HG03196 (cell line): ENCODE data around the gene ZBP1.

ENCODE experiments used
- ATAC-seq: cut with Tn5 transposase; IDR thresholded peaks from one replicate; pipeline ENCODE4 v1.9.1; 2021; ENCODE audit not compliant: unreplicated experiment

Gene ZBP1

DNA sequence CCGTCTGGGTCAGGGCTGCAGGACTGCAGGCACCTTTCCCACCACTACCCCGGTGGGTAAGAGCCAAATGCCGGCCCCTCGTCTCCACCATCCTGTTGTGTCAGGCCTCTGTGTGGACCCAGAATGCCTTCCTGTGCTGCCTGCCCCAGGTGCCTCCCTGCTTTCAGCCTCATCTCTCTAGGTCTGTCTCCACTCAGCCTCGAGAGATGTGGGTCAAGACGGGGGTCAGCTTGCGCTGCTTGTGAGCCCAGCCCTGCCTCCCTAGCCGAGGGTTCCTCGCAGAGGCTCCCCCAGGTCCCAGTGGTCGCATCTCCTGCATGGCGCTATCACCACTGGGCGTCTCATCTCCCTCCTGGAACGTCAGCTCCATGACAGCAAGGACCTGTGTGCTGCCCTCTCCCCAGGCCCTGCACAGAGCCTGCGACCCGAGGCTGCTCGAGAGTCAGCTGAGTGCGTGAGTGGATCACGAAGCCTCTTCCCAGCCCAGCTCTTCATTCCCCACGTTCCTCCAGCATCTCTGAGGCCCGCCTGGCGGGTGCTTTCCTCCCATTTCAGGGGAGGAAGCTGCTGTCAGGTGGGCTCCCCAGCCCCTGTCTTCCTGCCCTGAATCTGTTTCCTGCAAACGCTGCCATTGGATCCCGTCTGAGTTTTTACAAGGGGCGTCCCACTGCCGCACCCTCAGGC, 38.7 kb upstream of the ZBP1 start:
- ATAC-seq, result no peak

GRCh38 chr20:57658447-57658832, 38.2 kb upstream of the ZBP1 start:
- ATAC-seq, result no peak

- no peak for ATAC-seq
These were observed 37.6 kb upstream of the ZBP1 start for GRCh38 chr20:57657535-57658446.

- ATAC-seq, result no peak
These were observed 36.8 kb upstream of the ZBP1 start for GRCh38 chr20:57656821-57657534.

DNA sequence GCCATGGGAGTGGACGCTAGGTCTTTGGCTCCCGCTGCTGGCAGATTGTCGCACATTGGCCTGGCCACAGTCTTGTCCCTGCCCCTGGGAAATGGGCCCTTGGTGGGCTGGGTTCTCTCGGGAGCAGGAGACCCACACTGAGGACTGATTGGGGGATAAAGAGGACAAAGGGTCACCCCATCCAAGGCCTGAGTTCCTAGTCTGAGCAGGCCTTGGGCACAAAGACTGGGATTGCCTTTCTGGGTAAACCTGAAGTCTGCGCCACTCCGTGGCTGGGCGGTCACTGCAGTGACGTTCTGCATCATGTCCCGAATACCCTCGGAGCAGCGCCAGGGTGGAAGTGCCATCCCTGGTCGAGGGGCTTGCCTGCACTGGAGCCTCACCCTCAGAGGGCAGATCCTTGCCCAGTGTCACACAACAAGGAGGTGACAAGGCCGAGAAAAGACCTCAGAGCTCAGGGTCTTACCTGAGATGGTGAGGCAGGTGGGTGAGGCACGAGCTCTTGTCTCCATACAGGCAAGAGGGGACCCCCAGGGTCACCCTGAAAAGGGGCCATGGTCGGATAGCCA, 36.1 kb upstream of the ZBP1 start:
- no peak for ATAC-seq

DNA sequence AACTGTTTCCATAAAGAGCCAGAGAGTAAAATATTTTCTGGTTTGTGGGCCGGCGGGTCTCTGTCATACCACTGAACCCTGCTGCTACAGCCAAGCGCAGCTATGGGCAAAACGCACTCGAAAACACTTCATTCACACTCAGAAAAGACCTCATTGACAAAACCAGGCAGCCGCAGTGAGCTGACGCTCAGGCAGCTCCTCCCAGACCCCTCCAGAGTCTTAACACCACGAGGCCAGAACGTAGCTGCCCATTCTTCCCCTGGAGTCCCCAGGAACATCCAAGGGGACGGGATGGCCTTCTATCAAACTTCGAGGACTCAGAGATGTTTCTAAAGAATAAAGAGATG, 35.6 kb upstream of the ZBP1 start:
- ATAC-seq, result no peak

DNA sequence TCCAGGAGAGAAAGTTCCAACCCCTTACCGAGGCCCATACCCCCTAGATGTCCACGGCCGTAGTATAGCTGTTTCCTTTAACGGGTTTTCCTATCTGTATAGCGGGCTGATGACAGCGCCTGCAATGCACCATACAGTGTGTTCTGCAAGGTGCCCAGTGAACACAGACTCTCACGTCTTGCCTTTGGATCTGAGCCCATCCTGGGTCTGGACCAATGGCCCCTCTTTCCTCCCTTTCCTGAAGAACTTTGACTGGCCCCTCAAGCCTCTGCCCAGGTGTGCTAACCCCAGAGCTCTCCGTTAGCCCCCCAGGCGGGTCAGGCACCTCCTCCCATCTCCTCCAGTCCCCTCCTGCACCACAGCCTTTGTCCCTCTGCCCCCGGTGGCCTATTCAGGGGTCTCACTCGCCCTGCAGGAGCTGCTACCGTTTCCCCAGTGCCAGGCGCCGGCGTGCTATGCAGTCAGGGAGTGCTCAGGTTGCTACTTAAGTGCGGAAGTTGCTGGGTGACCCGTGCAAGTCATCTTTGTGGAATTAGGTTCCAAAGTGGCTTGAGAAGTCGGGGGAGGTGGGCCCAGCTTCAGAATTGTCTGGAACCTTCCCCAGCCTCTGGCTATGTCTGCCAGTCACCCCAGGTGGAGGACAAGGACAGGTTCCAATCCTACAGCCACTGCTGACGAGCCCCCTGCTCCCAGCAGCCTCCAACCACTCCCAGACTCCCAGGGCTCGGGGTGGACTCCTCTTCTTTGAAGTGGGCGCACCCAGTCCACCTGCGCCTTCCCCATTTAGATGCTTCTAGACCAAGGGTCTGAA, 35.0 kb upstream of the ZBP1 start:
- no peak for ATAC-seq

GRCh38 chr20:57654363-57654997, 34.3 kb upstream of the ZBP1 start:
- peak; percentile 67 for ATAC-seq

DNA sequence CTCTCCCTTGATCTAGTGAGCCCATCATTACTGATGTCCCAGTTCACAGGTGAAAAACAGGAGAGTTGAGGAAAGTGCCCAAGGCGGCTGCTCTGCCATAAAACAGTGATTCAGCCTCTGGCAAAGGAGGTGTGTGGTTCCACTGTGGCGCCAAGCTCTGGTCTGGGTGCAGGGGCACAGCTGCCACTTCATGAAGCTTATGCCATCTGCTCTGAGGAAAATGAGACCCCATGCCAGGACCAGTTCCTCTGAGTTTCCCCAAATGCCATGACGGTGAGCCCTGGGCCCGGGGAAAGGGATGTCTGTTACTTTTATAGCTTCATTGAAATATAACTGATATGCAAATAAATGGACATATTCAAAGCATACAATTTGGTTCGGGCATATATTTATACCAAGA, 33.7 kb upstream of the ZBP1 start:
- ATAC-seq, result no peak

DNA sequence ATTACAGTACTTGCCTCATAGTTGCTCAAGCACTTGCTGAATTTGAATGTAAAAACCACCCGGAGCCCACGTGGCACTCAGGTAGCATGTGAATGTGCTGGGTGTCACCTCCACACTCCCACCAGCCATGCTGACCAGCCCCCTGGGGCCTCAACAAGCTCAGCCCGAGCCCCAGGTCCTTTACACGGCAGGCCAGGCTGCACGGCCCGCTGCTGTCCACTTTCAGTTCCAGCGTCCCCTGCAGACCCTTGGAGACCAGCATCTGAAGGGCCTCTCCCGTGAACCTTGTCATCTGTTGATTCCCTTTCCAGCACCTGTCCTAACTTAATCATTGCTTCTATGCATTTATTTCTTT, 33.3 kb upstream of the ZBP1 start:
- ATAC-seq, result no peak

- no peak for ATAC-seq
These were observed 32.6 kb upstream of the ZBP1 start for GRCh38 chr20:57652606-57653545.

DNA sequence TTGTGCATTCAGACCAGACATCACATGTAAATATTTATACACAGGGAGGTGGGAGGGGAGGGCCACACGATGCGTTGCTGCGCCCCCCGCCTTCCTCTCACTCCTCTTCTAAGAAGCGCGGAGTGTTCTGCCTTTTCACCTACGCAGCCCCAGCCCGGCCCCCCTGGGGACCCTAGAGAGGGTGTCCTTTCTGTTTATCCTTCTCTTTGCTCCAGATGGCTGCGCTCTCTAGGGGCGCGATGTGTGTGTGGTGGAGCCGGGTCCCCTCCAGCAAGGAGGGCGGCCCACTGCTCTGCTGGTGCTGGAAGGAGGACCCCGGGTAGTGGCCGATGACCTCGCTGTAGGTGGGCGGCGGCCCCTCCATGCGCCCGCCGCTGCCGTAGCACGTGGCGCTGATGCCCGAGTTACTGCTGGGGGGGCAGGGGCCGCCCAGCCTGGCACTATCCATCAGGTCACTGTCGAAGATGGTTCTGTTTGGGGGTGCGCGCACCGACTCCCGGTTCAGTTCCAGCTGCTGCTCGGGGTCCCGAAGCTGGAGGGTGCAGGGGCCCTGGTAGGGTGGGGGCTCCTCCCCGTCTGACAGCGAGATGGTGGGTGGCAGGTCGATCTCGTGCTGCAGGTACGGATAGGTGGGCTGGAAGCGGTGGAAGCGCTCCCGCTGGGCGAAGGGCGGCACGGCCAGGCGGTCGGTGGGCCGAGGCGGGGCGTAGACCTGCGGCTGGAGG, 31.8 kb upstream of the ZBP1 start:
- ATAC-seq, result no peak

- no peak for ATAC-seq
These were observed 30.7 kb upstream of the ZBP1 start for GRCh38 chr20:57650756-57651483.

DNA sequence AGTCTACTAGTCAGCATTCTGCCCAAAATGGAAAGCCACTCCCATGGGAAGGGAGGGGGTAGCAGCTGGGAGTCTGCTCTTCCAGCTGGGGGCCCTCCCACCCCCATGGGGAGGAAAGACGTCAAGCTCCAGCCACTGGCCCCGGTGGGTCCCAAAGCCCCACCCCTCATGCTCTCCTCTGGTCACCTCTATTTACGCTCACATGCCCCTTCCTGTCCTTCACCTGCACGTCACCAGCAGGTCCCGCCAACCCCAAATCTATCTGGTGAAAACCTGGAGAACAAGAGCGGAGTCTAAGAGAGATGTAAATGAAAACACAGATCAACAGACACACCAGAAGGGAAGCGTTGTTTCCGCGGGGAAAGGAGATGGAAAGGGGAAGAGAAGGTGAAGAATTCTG, 30.0 kb upstream of the ZBP1 start:
- no peak for ATAC-seq

DNA sequence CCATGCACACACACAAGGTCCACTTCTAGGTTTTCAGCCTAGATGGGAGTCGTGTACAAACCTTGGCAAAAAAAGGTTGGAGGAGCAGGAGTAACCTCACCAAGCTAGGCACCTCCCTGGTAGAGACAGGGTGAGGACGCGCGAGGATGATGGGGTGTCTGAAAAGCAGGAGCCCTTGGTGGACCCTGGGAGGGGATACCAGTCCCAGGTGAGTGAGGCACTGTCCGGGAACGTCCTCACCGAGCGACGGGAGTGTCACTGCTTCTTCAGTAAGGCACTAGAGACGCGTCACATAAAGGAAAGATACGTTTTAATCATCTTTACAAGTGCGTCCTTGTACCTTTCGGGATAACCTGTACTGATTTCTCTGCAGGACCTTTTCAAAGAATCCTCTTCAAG, 29.4 kb upstream of the ZBP1 start:
- no peak for ATAC-seq

DNA sequence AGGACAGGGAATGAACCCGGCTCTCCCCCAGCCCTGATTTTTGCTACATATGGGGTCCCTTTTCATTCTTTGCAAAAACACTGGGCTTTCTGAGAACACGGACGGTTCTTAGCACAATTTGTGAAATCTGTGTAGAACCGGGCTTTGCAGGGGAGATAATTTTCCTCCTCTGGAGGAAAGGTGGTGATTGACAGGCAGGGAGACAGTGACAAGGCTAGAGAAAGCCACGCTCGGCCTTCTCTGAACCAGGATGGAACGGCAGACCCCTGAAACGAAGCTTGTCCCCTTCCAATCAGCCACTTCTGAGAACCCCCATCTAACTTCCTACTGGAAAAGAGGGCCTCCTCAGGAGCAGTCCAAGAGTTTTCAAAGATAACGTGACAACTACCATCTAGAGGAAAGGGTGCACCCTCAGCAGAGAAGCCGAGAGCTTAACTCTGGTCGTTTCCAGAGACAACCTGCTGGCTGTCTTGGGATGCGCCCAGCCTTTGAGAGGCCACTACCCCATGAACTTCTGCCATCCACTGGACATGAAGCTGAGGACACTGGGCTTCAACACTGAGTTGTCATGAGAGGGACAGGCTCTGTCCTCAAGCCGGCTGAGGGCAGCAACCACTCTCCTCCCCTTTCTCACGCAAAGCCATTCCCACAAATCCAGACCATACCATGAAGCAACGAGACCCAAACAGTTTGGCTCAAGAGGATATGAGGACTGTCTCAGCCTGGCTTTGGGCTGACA, 28.8 kb upstream of the ZBP1 start:
- ATAC-seq, result no peak
